ENCODE results near the gene ERAL1.
A peak's percentile ranks its signal among the peaks of the same experiment; 100 is the strongest.
"Not testable (repeated sequence)": the region's sequence is repeated elsewhere in the genome, so short reads cannot be mapped to it uniquely, and the experiment has no call there.

ERAL1 gene

GRCh38 chr17:28828294-28829040, 26.3 kb upstream of the ERAL1 start:
- no peaks in the 10 kb centered on the region for H3K9me3 ChIP-seq (ENCODE audit: control insufficient read depth, low read length)
- peak; percentile 70 for DNase-seq (ENCODE audit: low read depth)
- no peak overlapping the region for H3K9ac ChIP-seq (ENCODE audit: low read length)
- H3K4me1 ChIP-seq (ENCODE audit: control insufficient read depth, insufficient read depth, low read length) = peaks cover 22% of the 10 kb centered on the region
- no peak overlapping the region for H3K4me3 ChIP-seq (ENCODE audit: low read length)
- H3K36me3 ChIP-seq (ENCODE audit: control insufficient read depth, insufficient read depth, low read length, severe bottlenecking) = peaks cover 17% of the 10 kb centered on the region
- H3K27me3 ChIP-seq (replicated peaks; ENCODE audit: control insufficient read depth, insufficient read depth, low read length) = no peaks in the 10 kb centered on the region

GRCh38 chr17:28834420-28834819, 20.4 kb upstream of the ERAL1 start:
- no peak overlapping the region for H3K4me3 ChIP-seq (ENCODE audit: low read length)
- no peak overlapping the region for H3K9ac ChIP-seq (ENCODE audit: low read length)
- H3K4me1 ChIP-seq (ENCODE audit: control insufficient read depth, insufficient read depth, low read length) = peaks cover 2% of the 10 kb centered on the region
- no peak for DNase-seq (ENCODE audit: low read depth)
- no peaks in the 10 kb centered on the region for H3K9me3 ChIP-seq (ENCODE audit: control insufficient read depth, low read length)
- no peaks in the 10 kb centered on the region for H3K27me3 ChIP-seq (replicated peaks; ENCODE audit: control insufficient read depth, insufficient read depth, low read length)
- peaks cover 24% of the 10 kb centered on the region for H3K36me3 ChIP-seq (ENCODE audit: control insufficient read depth, insufficient read depth, low read length, severe bottlenecking)

- H3K36me3 ChIP-seq (ENCODE audit: control insufficient read depth, insufficient read depth, low read length, severe bottlenecking) = peaks cover 10% of the 10 kb centered on the region
- DNase-seq (ENCODE audit: low read depth); H3K4me1 ChIP-seq (ENCODE audit: control insufficient read depth, insufficient read depth, low read length); H3K9ac ChIP-seq (ENCODE audit: low read length); H3K9me3 ChIP-seq (ENCODE audit: control insufficient read depth, low read length); H3K27me3 ChIP-seq (replicated peaks; ENCODE audit: control insufficient read depth, insufficient read depth, low read length); H3K4me3 ChIP-seq (ENCODE audit: low read length): not testable (repeated sequence)
Observed at GRCh38 chr17:28836541-28836940, 18.3 kb upstream of the ERAL1 start.

- Histone ChIP-seq H3K27me3 (replicated peaks; ENCODE audit: control insufficient read depth, insufficient read depth, low read length) (no peaks in the 10 kb centered on the region), H3K4me3 (ENCODE audit: low read length) (no peak overlapping the region), H3K36me3 (ENCODE audit: control insufficient read depth, insufficient read depth, low read length, severe bottlenecking) (peaks cover 2% of the 10 kb centered on the region), H3K9ac (ENCODE audit: low read length) (no peak overlapping the region), H3K4me1 (ENCODE audit: control insufficient read depth, insufficient read depth, low read length) (peaks cover 9% of the 10 kb centered on the region), H3K9me3 (ENCODE audit: control insufficient read depth, low read length) (no peaks in the 10 kb centered on the region)
- DNase-seq (ENCODE audit: low read depth) = no peak
Observed at GRCh38 chr17:28839221-28839620, 15.6 kb upstream of the ERAL1 start.

GRCh38 chr17:28841901-28842281, 12.9 kb upstream of the ERAL1 start:
- H3K4me1 ChIP-seq (ENCODE audit: control insufficient read depth, insufficient read depth, low read length) = peaks cover 9% of the 10 kb centered on the region
- H3K27me3 ChIP-seq (replicated peaks; ENCODE audit: control insufficient read depth, insufficient read depth, low read length) = no peaks in the 10 kb centered on the region
- H3K4me3 ChIP-seq (ENCODE audit: low read length) = peak overlapping the region; percentile 97
- peak overlapping the region; percentile 96 for H3K9ac ChIP-seq (ENCODE audit: low read length)
- no peaks in the 10 kb centered on the region for H3K36me3 ChIP-seq (ENCODE audit: control insufficient read depth, insufficient read depth, low read length, severe bottlenecking)
- H3K9me3 ChIP-seq (ENCODE audit: control insufficient read depth, low read length) = no peaks in the 10 kb centered on the region
- DNase-seq (ENCODE audit: low read depth) = no peak

GRCh38 chr17:28842282-28843012, 12.4 kb upstream of the ERAL1 start, which contains the start of gene FAM222B:
Gene FAM222B (minus strand): TSS chr17:28842790. CDS start chr17:28766667, 76,123 bp downstream.
- peak within 1 kb of the TSS; percentile 97 for H3K4me3 ChIP-seq (ENCODE audit: low read length)
- no peaks in the 10 kb centered on the region for H3K27me3 ChIP-seq (replicated peaks; ENCODE audit: control insufficient read depth, insufficient read depth, low read length)
- peaks cover 9% of the 10 kb centered on the region for H3K4me1 ChIP-seq (ENCODE audit: control insufficient read depth, insufficient read depth, low read length)
- no peaks in the 10 kb centered on the region for H3K9me3 ChIP-seq (ENCODE audit: control insufficient read depth, low read length)
- H3K36me3 ChIP-seq (ENCODE audit: control insufficient read depth, insufficient read depth, low read length, severe bottlenecking) = no peaks in the 10 kb centered on the region
- DNase-seq (ENCODE audit: low read depth) = peak; percentile 95
- peak within 1 kb of the TSS; percentile 96 for H3K9ac ChIP-seq (ENCODE audit: low read length)

- DNase-seq (ENCODE audit: low read depth) = no peak
- H3K36me3 ChIP-seq (ENCODE audit: control insufficient read depth, insufficient read depth, low read length, severe bottlenecking) = no peaks in the 10 kb centered on the region
- no peaks in the 10 kb centered on the region for H3K27me3 ChIP-seq (replicated peaks; ENCODE audit: control insufficient read depth, insufficient read depth, low read length)
- no peak overlapping the region for H3K4me3 ChIP-seq (ENCODE audit: low read length)
- H3K9me3 ChIP-seq (ENCODE audit: control insufficient read depth, low read length) = no peaks in the 10 kb centered on the region
- peaks cover 9% of the 10 kb centered on the region for H3K4me1 ChIP-seq (ENCODE audit: control insufficient read depth, insufficient read depth, low read length)
- no peak overlapping the region for H3K9ac ChIP-seq (ENCODE audit: low read length)
Observed at GRCh38 chr17:28843816-28844148, 11.0 kb upstream of the ERAL1 start.

GRCh38 chr17:28846231-28846630, 8.6 kb upstream of the ERAL1 start:
- Histone ChIP-seq H3K27me3 (replicated peaks; ENCODE audit: control insufficient read depth, insufficient read depth, low read length) (no peaks in the 10 kb centered on the region), H3K36me3 (ENCODE audit: control insufficient read depth, insufficient read depth, low read length, severe bottlenecking) (no peaks in the 10 kb centered on the region), H3K9me3 (ENCODE audit: control insufficient read depth, low read length) (no peaks in the 10 kb centered on the region), H3K4me1 (ENCODE audit: control insufficient read depth, insufficient read depth, low read length) (peaks cover 3% of the 10 kb centered on the region), H3K9ac (ENCODE audit: low read length) (no peak overlapping the region), H3K4me3 (ENCODE audit: low read length) (no peak overlapping the region)
- no peak for DNase-seq (ENCODE audit: low read depth)

- H3K36me3 ChIP-seq (ENCODE audit: control insufficient read depth, insufficient read depth, low read length, severe bottlenecking); H3K4me3 ChIP-seq (ENCODE audit: low read length); H3K27me3 ChIP-seq (replicated peaks; ENCODE audit: control insufficient read depth, insufficient read depth, low read length); H3K4me1 ChIP-seq (ENCODE audit: control insufficient read depth, insufficient read depth, low read length); H3K9ac ChIP-seq (ENCODE audit: low read length); DNase-seq (ENCODE audit: low read depth); H3K9me3 ChIP-seq (ENCODE audit: control insufficient read depth, low read length): not testable (repeated sequence)
Observed at GRCh38 chr17:28846699-28847098, 8.1 kb upstream of the ERAL1 start.

GRCh38 chr17:28848667-28849066, 6.1 kb upstream of the ERAL1 start:
- not testable (repeated sequence) for H3K4me3 ChIP-seq (ENCODE audit: low read length); DNase-seq (ENCODE audit: low read depth); H3K9me3 ChIP-seq (ENCODE audit: control insufficient read depth, low read length); H3K36me3 ChIP-seq (ENCODE audit: control insufficient read depth, insufficient read depth, low read length, severe bottlenecking); H3K9ac ChIP-seq (ENCODE audit: low read length); H3K4me1 ChIP-seq (ENCODE audit: control insufficient read depth, insufficient read depth, low read length); H3K27me3 ChIP-seq (replicated peaks; ENCODE audit: control insufficient read depth, insufficient read depth, low read length)

- Histone ChIP-seq H3K4me1 (ENCODE audit: control insufficient read depth, insufficient read depth, low read length) (peaks cover 2% of the 10 kb centered on the region), H3K36me3 (ENCODE audit: control insufficient read depth, insufficient read depth, low read length, severe bottlenecking) (no peaks in the 10 kb centered on the region), H3K9me3 (ENCODE audit: control insufficient read depth, low read length) (no peaks in the 10 kb centered on the region), H3K4me3 (ENCODE audit: low read length) (no peak overlapping the region), H3K27me3 (replicated peaks; ENCODE audit: control insufficient read depth, insufficient read depth, low read length) (no peaks in the 10 kb centered on the region), H3K9ac (ENCODE audit: low read length) (no peak overlapping the region)
- no peak for DNase-seq (ENCODE audit: low read depth)
Observed at GRCh38 chr17:28849281-28849680, 5.5 kb upstream of the ERAL1 start.
